GM18520 (cell line): Measurements from ENCODE around the gene DPP6.
A peak's percentile ranks its signal among the peaks of the same experiment; 100 is the strongest.
"Not testable (repeated sequence)": the region's sequence is repeated elsewhere in the genome, so short reads cannot be mapped to it uniquely, and the experiment has no call there.

Experiments used
- ATAC-seq: cut with Tn5 transposase; IDR thresholded peaks from one replicate; pipeline ENCODE4 v1.9.1; 2021; ENCODE audit not compliant: unreplicated experiment

The DPP6 gene

DNA sequence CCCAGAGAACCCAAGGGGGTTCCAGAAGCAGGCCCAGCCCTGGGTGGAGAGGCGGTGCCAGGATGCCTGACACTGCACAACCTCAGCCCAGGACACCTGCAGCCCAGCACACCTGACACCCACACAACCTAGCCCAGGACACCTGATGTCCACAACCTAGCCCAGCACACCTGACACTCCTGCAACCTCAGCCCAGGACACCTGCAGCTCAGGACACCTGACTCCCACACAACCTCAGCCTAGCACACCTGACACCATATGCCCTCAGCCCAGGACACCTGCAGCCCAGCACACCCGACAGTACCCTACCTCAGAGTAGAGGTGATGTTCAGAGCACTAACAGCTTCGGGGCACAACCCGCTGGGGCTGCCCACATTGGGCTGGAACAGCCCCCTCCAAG is 863.4 kb downstream of the DPP6 start:
- ATAC-seq, result no peak

DNA sequence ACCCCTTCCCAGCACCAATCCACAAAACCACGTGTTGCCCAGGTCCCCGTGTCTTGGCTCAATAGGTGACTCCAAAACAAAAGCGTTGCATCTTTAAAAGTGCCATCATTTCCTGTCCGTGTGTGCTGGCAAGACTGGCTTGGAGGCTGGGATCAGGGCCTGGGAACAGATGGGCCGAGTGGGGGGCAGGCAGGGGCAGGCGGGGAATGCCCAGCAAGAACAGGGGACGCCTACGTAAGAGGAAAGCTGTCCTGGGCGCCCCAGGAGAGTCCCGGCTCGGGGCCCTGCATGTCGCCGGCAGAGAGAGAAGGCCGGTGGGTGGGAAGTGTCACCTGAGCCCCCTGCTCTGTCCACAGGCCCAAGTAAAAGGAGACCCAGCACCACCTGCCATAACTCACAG is 864.2 kb downstream of the DPP6 start:
- ATAC-seq, result no peak

DNA sequence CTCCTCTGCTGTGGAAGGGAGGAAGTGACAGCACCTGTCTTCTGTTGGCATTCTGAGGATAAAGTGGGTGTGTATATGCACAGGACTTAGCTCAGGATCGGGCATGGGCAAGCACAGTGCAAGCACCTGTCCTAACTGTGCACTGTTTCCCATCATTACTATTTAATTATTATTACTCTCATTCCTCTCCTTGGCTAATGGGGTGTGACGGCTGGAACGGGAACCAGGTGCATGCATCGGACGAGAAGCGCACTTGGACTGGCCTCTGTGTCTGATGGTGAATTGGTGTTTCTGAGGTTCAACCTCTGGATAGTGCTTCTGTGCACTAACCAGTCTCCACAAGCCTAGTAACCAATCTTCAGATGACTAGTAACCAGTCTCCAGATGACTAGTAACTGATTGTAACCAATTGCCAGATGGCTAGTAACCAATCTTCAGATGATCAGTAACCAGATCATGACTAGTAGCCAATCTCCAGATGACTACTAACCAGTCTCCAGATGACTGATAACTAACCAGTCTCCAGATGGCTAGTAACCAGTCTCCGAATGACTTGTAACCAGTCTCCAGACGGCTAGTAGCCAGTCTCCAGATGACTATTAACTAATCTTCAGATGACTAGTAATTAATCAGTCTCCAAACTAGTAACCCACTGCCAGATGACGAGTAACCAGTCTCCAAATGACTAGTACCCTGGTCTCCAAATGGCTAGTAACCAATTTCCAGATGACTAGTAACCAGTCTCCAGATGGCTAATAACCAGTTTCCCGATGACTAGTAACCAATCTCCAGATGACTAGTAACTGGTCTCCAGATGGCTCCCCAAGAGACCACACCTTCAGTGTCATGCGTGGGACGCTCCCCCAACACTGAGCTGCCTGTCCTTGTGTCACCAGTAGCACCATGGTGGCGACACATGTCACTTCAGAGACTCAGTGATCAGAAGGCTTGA is 864.9 kb downstream of the DPP6 start:
- ATAC-seq, result no peak

DNA sequence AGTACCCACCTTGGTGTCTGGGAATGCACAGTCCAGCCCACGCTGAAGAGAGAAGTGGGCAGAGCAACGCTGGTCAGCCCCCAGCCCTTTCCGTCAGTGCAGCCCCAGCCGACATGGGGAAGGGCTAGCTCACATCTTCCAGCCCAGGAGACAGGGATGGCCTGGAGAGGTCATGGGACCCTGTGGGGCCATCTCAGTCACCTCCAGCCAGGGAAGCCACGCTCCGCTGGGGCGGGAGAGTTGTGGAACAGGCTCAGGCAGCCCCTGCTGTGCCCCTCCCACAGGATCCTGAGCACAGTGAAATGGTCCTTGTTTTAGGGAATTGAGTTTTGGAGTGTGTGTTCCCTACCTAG is 865.6 kb downstream of the DPP6 start:
- ATAC-seq, result no peak

DNA sequence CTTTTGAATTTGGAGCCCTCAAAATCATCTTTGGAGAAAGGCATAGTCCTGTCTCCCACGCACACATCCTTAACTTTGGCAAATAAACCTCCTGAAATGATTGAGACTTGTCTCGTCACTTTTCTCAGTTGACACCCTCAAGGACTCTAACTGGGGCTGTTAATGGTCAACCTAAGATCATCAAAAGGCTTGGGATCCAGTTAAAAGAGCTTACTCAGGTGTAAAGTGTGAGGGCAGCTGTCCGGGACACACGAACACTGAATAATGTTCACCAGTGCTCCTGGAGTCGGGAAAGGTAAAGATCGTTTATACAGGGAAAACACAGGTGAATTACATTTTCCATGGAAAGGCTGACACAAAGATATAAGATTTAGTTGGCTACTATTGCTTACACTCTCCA is 866.1 kb downstream of the DPP6 start:
- no peak for ATAC-seq

DNA sequence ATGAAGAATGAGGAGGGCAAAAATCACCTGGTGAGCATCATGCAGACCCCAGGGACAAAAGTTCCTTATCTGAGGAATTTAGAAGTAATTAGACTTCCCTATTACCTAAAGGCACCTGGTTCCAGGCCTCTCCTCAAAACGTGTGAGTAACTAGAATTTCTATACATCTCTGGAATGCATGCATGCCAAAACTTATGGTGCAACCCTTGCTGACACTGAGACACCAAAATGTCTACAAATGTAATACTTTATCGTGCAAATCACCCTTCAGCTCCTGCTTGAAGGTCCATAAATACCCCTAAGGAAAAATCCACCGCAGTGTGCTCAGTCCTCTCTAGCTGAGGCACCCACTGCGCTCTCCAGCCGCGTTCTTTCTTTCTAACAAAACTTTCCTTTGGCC is 866.5 kb downstream of the DPP6 start:
- ATAC-seq, result no peak

DNA sequence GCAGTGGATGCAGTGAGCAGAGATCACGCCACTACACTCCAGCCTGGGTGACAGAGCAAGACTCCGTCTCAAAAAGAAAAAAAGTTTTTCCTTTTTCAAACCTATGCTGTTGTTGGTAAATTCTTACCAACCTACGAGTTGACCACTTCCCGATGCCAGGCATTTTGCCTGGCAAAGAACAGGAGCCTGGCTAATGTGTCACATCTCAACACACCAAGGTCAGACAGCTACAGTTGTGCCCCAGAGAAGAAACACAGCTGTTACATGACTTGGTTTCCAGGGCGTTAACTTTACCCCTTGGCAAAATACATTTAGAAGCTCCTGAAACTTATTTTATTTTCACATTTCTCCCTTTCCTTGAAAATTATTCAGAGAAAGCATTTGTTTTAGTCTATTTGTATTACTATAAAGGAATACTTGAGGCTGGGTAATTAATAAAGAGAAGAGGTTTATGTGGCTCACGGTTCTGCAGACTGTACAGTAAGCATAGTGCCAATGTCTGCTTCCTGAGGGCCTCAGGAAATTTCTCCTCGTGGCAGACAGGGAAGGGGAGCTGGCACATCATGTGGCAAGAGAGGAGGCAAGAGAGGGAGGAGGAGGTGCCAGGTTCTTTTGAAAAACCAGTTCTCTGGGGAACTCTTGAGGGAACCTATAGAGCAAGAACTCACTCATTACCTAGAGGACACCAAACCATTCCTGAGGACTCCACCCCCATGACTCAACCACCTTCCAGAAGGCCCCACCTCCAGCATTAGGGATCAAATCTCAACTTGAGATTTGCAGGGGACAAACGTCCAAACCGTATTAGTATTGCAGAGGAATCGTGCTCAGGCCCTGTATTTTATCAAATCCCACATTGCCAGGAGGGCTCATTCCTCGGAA is 867.4 kb downstream of the DPP6 start:
- no peak for ATAC-seq

DNA sequence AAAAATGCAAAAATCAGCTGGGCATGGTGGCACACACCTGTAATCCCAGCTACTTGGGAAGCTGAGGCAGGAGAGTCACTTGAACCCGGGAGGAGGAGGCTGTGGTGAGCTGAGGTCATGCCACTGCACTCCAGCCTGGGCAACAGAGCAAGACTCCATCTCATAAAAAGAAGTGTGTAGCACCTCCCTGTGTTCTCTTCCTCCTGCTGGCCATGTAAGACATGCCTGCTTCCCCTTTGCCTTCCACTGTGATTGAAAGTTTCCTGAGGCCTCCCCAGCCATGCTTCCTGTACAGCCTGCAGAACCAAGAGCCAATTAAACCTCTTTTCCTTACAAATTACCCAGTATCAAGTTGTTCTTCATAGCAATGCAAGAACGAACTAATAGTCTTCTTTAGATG is 870.3 kb downstream of the DPP6 start:
- not testable (repeated sequence) for ATAC-seq

DNA sequence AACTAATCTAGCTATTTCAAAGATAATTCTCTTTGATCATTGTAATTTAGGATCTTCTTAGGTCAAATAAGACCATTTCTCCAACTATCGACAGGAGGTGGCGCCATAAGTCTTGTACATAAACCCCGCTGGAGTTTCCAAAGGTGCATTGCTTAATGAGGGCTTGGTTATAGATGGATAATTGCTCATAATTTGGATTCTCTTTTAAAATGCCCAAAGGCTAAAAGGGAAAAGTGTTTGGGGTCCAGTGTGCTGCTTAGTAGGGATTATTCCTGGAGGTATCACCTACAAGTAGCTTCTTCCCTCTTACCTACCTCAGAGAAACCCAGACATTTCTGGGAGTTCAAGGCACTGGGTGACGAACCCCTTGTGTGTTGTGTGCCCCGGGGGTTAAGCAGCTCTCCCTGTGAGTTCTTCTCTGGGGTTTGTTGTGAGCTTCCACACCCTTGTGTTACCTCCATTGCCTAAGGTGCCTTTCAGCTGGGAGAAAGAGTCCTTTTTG is 875.5 kb downstream of the DPP6 start:
- peak; percentile 29 for ATAC-seq

DNA sequence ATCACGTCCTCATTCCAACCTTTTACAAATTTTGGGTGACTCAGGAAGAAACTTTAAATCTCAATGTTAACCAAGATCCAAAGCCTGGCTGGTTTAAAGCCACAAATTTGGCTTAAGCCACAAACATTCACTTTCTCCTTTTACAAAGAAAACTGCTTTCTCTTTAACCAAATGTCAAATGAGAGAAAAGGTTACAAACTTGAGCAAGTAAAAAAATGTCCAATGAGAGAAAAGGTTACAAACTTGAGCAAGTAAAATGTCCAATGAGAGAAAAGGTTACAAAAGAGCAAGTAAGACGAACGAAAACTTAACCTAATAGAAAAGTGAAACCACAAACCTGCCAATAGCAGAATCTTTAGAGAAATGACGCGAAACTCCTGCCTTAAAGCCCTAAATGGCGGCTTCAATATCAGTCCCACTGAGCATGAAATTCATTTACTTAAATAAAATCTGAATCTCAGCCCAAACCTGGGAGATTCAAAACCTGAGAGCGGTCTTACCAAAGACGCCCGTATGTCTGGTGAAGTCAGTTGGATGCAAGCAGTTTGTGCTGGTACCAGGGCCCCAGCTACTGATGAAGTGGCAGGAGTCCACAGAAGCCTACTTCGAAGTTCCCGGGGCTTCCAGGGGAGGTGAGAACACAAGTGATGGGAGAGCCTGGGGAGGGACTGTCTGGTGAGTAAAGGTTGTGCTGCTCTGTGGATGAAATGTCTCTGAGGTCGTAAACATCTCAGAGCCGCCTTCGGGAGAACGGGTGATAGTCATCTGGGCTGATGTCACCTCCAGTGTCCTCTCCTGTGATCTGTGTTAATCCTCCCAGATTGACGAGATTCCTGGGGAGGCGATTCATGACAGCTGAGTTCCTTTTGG is 876.2 kb downstream of the DPP6 start:
- peak; percentile 80 for ATAC-seq

DNA sequence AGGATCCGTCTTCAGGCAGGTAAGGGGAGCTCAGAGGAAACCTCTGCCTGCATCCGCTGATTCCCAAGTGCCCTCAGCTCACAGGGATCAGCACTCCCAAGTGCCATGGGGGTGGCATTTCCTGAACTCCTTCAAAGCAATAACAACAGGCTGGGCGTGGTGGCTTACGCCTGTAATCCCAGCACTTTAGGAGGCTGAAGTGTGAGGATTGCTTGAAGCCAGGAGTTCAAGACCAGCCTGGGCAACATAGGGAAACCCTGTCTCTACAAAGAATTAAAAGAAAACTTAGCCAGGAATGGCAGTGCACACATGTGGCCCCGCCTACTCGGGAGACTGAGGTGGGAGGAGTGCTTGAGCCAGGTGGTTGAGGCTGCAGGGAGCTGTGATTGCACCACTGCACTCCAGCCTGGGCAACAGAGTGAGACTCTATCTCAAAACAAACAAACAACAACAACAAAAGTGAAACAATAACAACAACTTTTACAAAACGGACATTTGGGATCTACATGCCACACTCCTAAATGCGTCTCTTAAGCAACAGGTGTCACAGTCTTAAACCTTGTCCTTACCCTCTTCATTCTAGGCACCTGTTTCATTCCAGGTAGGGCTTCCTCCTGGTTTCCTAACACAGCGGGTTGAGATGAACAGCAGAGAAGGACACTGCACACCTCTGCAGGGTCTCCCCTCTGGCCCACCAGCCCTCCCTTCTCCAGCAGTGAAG is 877.0 kb downstream of the DPP6 start:
- no peak for ATAC-seq

DNA sequence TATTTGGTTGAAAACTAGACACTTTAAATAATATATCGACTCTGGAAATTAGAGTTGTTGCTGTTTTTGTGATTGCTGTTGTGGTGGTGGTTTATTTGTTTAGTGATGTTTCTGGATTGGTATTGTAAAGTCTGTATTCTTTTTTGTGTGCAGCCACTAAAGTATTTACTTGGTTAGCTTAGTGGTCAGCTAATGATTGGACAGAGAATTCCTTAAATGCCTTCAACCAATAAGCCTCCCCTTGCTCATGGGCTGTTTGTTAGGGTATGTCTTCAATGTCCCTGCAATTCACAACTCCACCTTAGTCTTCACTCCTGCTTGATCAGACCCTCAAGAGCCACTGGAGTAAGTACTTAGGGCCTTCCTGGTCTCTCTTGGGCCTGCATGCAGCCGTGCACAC is 879.7 kb downstream of the DPP6 start:
- ATAC-seq, result no peak

DNA sequence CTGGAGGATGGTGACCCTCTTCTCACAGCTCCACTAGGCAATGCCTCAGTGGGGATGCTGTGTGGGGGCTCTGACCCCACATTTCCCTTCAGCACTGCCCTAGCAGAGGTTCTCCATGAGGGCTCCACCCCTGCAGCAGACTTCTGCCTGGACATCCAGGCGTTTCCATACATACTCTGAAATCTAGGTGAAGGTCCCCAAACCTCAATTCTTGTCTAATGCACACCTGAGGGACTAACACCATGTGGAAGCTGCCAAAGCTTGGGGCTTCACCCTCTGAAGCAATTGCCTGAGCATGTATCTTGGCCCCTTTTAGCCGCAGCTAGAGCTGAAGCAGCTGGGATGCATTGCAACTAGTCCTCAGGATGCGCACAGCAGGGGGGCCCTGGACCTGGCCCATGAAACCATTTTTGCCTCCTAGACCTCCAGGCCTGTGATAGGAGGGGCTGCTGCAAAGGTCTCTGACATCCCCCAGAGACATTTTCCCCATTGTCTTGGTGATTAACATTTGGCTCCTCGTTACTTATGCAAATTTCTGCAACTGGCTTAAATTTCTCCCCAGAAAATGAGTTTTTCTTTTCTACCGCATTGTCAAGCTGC is 882.3 kb downstream of the DPP6 start:
- ATAC-seq, result not testable (repeated sequence)

DNA sequence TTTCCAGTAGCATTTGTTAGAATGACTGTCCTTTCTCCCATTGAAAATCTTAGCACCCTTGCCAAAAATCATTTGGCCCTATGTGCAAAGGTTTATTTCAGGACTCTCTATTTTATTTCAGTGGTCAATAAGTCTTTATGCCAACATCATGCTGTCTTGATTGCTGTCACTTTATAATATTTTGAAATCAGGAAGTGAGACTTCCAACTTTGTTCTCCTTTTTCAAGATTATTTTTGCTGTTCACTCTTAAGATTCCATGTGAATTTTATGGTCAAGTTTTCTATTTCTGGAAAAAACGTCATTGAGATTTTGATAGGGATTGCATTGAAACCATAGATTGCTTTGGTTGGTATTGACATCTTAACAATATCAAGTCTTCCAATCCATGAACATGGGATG is 885.6 kb downstream of the DPP6 start:
- no peak for ATAC-seq

DNA sequence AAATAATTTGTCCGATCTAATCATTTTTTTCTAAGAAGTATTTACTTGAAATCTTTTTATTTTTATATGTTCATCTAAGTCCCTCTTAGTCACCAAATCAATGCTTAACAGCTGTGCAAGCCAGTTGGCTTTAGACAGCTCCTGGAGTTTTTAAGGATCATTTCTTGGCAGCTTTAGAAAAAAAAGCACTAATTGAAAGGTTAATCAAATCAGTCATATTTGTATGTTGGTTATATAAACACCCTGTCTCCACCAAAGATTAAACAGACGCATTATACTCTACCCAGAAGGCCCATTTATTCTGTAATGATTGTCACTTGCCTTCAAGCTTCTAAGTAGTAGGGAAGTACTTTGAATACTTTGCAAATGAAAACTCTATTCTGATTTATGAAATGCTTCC is 890.5 kb downstream of the DPP6 start:
- ATAC-seq, result no peak
